ENCODE data around the gene CES5A.
"Not testable (repeated sequence)": the region's sequence is repeated elsewhere in the genome, so short reads cannot be mapped to it uniquely, and the experiment has no call there.

Gene CES5A

DNA sequence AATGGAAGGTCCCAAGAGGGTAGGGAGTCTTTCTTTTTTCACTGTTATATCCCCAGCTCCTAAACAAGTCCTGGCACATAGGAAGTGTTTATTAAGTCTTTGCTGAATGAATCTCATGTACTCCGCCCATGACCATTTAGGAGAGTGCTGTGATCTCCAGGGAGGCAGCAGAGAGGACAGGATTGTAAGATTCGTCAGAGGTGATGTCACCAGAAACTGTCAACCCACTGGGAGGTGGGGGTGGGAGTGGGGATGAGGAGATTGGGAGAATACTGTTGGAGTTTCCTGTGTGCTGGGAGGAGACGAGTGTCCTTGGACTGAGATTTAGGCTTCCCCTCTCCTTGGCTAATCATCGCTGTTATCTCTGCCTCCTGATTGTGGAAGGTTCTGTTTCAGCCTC is 59.0 kb downstream of the CES5A start:
- not testable (repeated sequence) for H3K9me3 ChIP-seq (replicated peaks in 1 of 2; ENCODE audit: control insufficient read depth in 2 of 2, insufficient read depth in 1 of 2, low read depth in 1 of 2, low read length in 2 of 2); H3K4me2 ChIP-seq (ENCODE audit: insufficient read depth, low read length, poor library complexity, severe bottlenecking); H3K4me3 ChIP-seq (ENCODE audit: low read length in 2 of 2); H3K23ac ChIP-seq (ENCODE audit: low read depth, low read length, poor library complexity); H3K27me3 ChIP-seq (ENCODE audit: control insufficient read depth in 3 of 3, insufficient read depth in 3 of 3, low read depth in 1 of 3, low read length in 3 of 3); H2AFZ ChIP-seq (ENCODE audit: low read length); H4K8ac ChIP-seq (ENCODE audit: low read depth, low read length); H3K14ac ChIP-seq (ENCODE audit: low read length); H3K9ac ChIP-seq (ENCODE audit: low read depth, low read length, poor library complexity); H3K79me1 ChIP-seq (ENCODE audit: low read depth, low read length); H3K4ac ChIP-seq (ENCODE audit: low read length); H3K36me3 ChIP-seq (replicated peaks in 1 of 2; ENCODE audit: control insufficient read depth in 2 of 2, insufficient read depth in 2 of 2, low read length in 2 of 2); H2BK15ac ChIP-seq (ENCODE audit: low read length); H3K27ac ChIP-seq (replicated peaks; ENCODE audit: low read length); H2AK5ac ChIP-seq (ENCODE audit: low read depth, low read length); DNase-seq (ENCODE audit: low spot score); H2BK120ac ChIP-seq (ENCODE audit: low read depth, low read length); H2BK12ac ChIP-seq (ENCODE audit: low read length); H4K91ac ChIP-seq (ENCODE audit: low read depth, low read length, poor library complexity); H3K4me1 ChIP-seq (ENCODE audit: control insufficient read depth in 2 of 2, insufficient read depth in 1 of 2, low read depth in 1 of 2, low read length in 2 of 2); H2BK5ac ChIP-seq (ENCODE audit: low read length); H3K18ac ChIP-seq (ENCODE audit: low read length)
- no CpG with 5 or more reads among the region's 4 CpGs for WGBS, 2 donors (ENCODE audit: extremely low coverage in 2 of 2, insufficient read length in 2 of 2, insufficient replicate concordance in 1 of 2)

DNA sequence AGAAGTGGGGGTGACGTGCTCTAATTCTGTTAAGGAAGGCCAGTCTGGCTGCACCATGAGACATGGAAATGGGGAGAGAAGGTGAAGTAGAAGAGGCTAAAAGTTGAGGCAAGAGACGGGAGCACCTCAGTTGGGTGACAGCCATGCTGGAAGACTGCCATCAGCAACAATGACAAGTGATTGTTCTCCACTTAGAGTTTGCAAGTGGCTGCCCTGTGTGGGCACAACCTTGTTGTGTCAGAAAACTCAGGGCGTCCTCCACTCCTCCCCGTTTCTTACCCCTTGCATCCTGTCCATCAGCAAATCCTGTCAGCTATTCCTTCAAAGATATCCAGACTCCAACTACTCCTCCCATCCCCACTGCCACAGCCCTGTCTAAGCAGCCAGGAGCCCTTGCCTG is 59.9 kb downstream of the CES5A start:
- no peak overlapping the region for H2AK5ac ChIP-seq (ENCODE audit: low read depth, low read length)
- no peak overlapping the region for H2BK5ac ChIP-seq (ENCODE audit: low read length)
- H3K27me3 ChIP-seq (ENCODE audit: control insufficient read depth in 3 of 3, insufficient read depth in 3 of 3, low read depth in 1 of 3, low read length in 3 of 3), result no peaks in the 10 kb centered on the region
- no peak overlapping the region for H4K91ac ChIP-seq (ENCODE audit: low read depth, low read length, poor library complexity)
- no peak overlapping the region for H3K27ac ChIP-seq (replicated peaks; ENCODE audit: low read length)
- no peak overlapping the region for H3K4me3 ChIP-seq (ENCODE audit: low read length in 2 of 2)
- H2BK15ac ChIP-seq (ENCODE audit: low read length), result no peak overlapping the region
- H2BK120ac ChIP-seq (ENCODE audit: low read depth, low read length), result no peak overlapping the region
- H3K14ac ChIP-seq (ENCODE audit: low read length), result no peak overlapping the region
- H3K9ac ChIP-seq (ENCODE audit: low read depth, low read length, poor library complexity), result no peak overlapping the region
- H3K36me3 ChIP-seq (replicated peaks in 1 of 2; ENCODE audit: control insufficient read depth in 2 of 2, insufficient read depth in 2 of 2, low read length in 2 of 2), result no peaks in the 10 kb centered on the region
- H2BK12ac ChIP-seq (ENCODE audit: low read length), result no peak overlapping the region
- H3K9me3 ChIP-seq (replicated peaks in 1 of 2; ENCODE audit: control insufficient read depth in 2 of 2, insufficient read depth in 1 of 2, low read depth in 1 of 2, low read length in 2 of 2), result no peaks in the 10 kb centered on the region
- WGBS, 2 donors (ENCODE audit: extremely low coverage in 2 of 2, insufficient read length in 2 of 2, insufficient replicate concordance in 1 of 2), result no CpG with 5 or more reads among the region's 4 CpGs
- DNase-seq (ENCODE audit: low spot score), result no peak
- H2AFZ ChIP-seq (ENCODE audit: low read length), result no peak overlapping the region
- no peak overlapping the region for H3K4me2 ChIP-seq (ENCODE audit: insufficient read depth, low read length, poor library complexity, severe bottlenecking)
- H3K23ac ChIP-seq (ENCODE audit: low read depth, low read length, poor library complexity), result no peak overlapping the region
- no peak overlapping the region for H3K4ac ChIP-seq (ENCODE audit: low read length)
- H4K8ac ChIP-seq (ENCODE audit: low read depth, low read length), result no peak overlapping the region
- H3K4me1 ChIP-seq (ENCODE audit: control insufficient read depth in 2 of 2, insufficient read depth in 1 of 2, low read depth in 1 of 2, low read length in 2 of 2), result no peaks in the 10 kb centered on the region
- no peaks in the 10 kb centered on the region for H3K79me1 ChIP-seq (ENCODE audit: low read depth, low read length)
- H3K18ac ChIP-seq (ENCODE audit: low read length), result no peak overlapping the region

DNA sequence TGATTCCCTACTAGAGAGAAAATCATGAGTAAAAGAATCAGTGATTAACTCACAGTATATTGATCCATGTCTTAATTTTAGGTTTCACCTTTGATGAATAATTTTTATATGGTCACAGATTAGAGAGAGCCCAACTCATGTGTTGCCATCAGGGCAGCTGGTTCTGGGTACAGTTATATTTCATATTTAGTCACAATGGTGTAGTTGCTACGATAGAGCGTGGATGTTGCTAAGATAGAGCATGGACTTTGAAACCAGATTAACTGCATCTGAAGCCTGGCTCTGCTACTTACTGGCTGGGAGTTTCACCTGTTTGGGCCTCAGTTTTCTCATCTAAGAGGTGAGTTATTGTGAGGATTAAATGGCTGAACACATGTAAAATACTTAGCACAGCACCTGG is 61.0 kb downstream of the CES5A start:
- H2AFZ ChIP-seq (ENCODE audit: low read length); H3K79me1 ChIP-seq (ENCODE audit: low read depth, low read length); H3K4me1 ChIP-seq (ENCODE audit: control insufficient read depth in 2 of 2, insufficient read depth in 1 of 2, low read depth in 1 of 2, low read length in 2 of 2); H3K36me3 ChIP-seq (replicated peaks in 1 of 2; ENCODE audit: control insufficient read depth in 2 of 2, insufficient read depth in 2 of 2, low read length in 2 of 2); H3K9me3 ChIP-seq (replicated peaks in 1 of 2; ENCODE audit: control insufficient read depth in 2 of 2, insufficient read depth in 1 of 2, low read depth in 1 of 2, low read length in 2 of 2); H3K18ac ChIP-seq (ENCODE audit: low read length); H3K4me2 ChIP-seq (ENCODE audit: insufficient read depth, low read length, poor library complexity, severe bottlenecking); H2BK12ac ChIP-seq (ENCODE audit: low read length); DNase-seq (ENCODE audit: low spot score); H4K91ac ChIP-seq (ENCODE audit: low read depth, low read length, poor library complexity); H3K27me3 ChIP-seq (ENCODE audit: control insufficient read depth in 3 of 3, insufficient read depth in 3 of 3, low read depth in 1 of 3, low read length in 3 of 3); H3K27ac ChIP-seq (replicated peaks; ENCODE audit: low read length); H4K8ac ChIP-seq (ENCODE audit: low read depth, low read length); H2BK5ac ChIP-seq (ENCODE audit: low read length); H2AK5ac ChIP-seq (ENCODE audit: low read depth, low read length); H3K4ac ChIP-seq (ENCODE audit: low read length); H3K14ac ChIP-seq (ENCODE audit: low read length); H2BK15ac ChIP-seq (ENCODE audit: low read length); H3K4me3 ChIP-seq (ENCODE audit: low read length in 2 of 2); H2BK120ac ChIP-seq (ENCODE audit: low read depth, low read length); H3K9ac ChIP-seq (ENCODE audit: low read depth, low read length, poor library complexity); H3K23ac ChIP-seq (ENCODE audit: low read depth, low read length, poor library complexity): not testable (repeated sequence)
- no CpG with 5 or more reads among the region's 2 CpGs for WGBS, 2 donors (ENCODE audit: extremely low coverage in 2 of 2, insufficient read length in 2 of 2, insufficient replicate concordance in 1 of 2)

DNA sequence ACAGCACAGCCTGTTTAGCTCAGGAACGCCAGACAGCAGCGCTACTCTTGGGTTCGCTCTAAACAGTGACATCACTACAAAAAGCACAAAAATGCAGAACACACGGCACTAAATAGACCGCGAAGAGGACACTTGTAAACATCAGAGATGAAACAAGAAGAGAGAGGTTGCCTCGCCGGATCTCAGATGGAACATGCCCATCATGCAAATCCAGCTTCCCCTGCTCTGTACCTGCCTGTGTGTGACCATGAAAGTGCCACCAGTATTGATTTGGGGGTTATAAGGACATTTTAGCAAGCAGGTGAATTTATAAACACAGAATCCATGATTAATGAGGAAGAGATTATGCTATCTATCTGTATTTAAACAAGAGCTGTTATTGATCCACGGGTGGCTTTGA is 61.4 kb downstream of the CES5A start:
- H2AK5ac ChIP-seq (ENCODE audit: low read depth, low read length); H4K8ac ChIP-seq (ENCODE audit: low read depth, low read length); H3K4me3 ChIP-seq (ENCODE audit: low read length in 2 of 2); H2AFZ ChIP-seq (ENCODE audit: low read length); H3K36me3 ChIP-seq (replicated peaks in 1 of 2; ENCODE audit: control insufficient read depth in 2 of 2, insufficient read depth in 2 of 2, low read length in 2 of 2); H2BK15ac ChIP-seq (ENCODE audit: low read length); H3K18ac ChIP-seq (ENCODE audit: low read length); H3K4me1 ChIP-seq (ENCODE audit: control insufficient read depth in 2 of 2, insufficient read depth in 1 of 2, low read depth in 1 of 2, low read length in 2 of 2); H3K9me3 ChIP-seq (replicated peaks in 1 of 2; ENCODE audit: control insufficient read depth in 2 of 2, insufficient read depth in 1 of 2, low read depth in 1 of 2, low read length in 2 of 2); H3K79me1 ChIP-seq (ENCODE audit: low read depth, low read length); H2BK12ac ChIP-seq (ENCODE audit: low read length); H3K4me2 ChIP-seq (ENCODE audit: insufficient read depth, low read length, poor library complexity, severe bottlenecking); H3K4ac ChIP-seq (ENCODE audit: low read length); H4K91ac ChIP-seq (ENCODE audit: low read depth, low read length, poor library complexity); H3K27me3 ChIP-seq (ENCODE audit: control insufficient read depth in 3 of 3, insufficient read depth in 3 of 3, low read depth in 1 of 3, low read length in 3 of 3); H3K14ac ChIP-seq (ENCODE audit: low read length); H3K23ac ChIP-seq (ENCODE audit: low read depth, low read length, poor library complexity); H2BK5ac ChIP-seq (ENCODE audit: low read length); H2BK120ac ChIP-seq (ENCODE audit: low read depth, low read length); H3K9ac ChIP-seq (ENCODE audit: low read depth, low read length, poor library complexity); DNase-seq (ENCODE audit: low spot score); H3K27ac ChIP-seq (replicated peaks; ENCODE audit: low read length): not testable (repeated sequence)
- WGBS, 2 donors (ENCODE audit: extremely low coverage in 2 of 2, insufficient read length in 2 of 2, insufficient replicate concordance in 1 of 2), result no CpG with 5 or more reads among the region's 9 CpGs

Data from neuronal stem cell (in vitro differentiated cells).